Measurements from ENCODE around the gene FNDC3A.
"Not testable (repeated sequence)": the region's sequence is repeated elsewhere in the genome, so short reads cannot be mapped to it uniquely, and the experiment has no call there.

FNDC3A gene

DNA sequence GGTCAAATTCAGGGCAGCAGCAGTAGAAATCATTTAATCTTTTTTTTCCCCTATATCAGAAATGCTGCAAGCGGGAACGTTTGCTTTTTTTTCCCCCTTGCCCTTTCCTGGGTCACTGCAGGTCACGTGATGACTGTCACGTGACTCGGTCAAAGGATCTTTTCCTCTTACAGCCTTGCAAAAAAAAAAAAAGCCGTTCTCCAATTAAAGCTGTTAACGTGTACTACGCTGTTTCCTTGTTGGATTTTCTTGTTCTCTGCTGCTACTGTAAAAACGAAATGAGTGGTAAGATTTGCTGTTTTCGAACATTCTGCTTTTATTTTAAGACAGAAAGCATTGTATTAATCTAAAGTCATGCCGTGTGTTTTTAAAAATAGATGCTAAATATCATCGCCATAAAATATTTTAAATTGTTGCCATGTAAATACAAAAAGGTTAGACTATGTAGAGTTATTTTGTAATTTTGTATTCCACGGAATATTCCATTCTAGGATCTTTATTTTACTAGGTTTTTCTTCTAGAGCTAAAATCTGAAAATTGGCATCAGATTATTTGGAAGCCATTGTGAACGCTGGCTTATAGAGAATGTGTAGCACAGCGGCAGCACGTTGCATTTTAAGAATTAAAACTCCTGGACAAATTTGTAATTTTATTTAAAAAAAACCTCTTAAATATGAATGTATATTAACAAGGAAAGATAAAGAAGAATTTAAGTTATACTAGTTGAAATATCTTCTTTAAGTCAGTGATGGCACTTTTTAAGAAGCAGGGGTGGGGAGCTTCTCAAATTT, 134.6 kb downstream of the FNDC3A start:
- Mint-ChIP-seq H3K27ac (peak overlapping the region; percentile 93), H3K9me3 (no peaks in the 10 kb centered on the region), H3K4me1 (ENCODE audit: low read depth) (peaks cover 46% of the 10 kb centered on the region), H3K4me3 (peak overlapping the region; percentile 88), H3K27me3 (no peaks in the 10 kb centered on the region), H3K36me3 (ENCODE audit: low read depth) (peaks cover 21% of the 10 kb centered on the region)
- DNase-seq = peak; percentile 67

DNA sequence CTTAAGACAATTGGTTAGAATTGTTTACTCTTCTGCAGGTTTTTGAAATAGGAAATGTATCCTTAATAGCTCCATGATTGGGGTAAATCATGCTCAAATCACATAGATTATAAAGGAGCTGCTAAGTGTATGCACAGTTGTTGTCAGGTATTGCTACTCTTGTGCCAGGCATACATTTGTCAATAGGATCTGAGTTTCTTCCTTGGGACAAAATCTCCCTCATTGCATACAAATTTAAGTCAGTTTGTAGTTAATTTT, 135.1 kb downstream of the FNDC3A start:
- no peak for DNase-seq
- no peaks in the 10 kb centered on the region for H3K27me3 Mint-ChIP-seq
- peaks cover 26% of the 10 kb centered on the region for H3K36me3 Mint-ChIP-seq (ENCODE audit: low read depth)
- H3K4me3 Mint-ChIP-seq = peak overlapping the region; percentile 88
- peak overlapping the region; percentile 80 for H3K27ac Mint-ChIP-seq
- H3K4me1 Mint-ChIP-seq (ENCODE audit: low read depth) = peaks cover 52% of the 10 kb centered on the region
- H3K9me3 Mint-ChIP-seq = no peaks in the 10 kb centered on the region

DNA sequence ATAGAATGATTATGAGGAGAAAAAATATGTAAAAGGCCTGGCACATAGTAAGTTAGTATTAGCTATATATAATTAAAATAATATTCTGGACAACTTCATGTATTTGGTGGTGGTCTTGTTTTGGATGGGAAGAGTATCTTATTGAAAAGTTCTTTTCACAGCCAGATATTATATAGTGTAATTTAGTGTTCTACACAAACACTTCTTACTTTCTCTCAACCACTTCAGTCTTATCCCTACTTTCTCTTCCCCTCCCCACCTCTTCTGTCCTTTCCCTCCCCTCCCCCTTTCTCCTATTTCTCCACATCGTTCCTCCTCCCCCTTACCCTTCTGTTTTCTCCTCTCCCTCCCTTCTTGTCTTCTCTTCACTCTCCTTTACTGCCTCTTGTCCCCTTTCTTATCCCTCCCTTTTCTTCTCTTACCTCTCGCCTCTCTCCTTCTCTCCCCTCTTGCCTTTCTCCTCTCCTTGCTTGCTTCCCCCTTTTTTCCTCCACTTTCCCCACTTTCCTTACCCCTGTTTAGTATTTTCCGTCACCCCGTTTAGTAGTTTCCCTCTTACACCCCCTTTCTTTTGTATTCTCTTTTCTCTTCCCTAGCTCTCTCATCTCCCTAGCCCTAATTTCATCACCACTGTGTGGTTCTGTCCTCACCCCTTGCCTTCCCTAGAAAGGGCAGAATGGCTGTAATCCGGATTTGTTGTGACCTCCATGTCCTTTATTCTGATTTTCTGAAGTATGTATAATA, 137.2 kb downstream of the FNDC3A start:
- no peaks in the 10 kb centered on the region for H3K27me3 Mint-ChIP-seq
- no peak for DNase-seq
- H3K9me3 Mint-ChIP-seq = no peaks in the 10 kb centered on the region
- peak overlapping the region; percentile 92 for H3K27ac Mint-ChIP-seq
- H3K4me3 Mint-ChIP-seq = peak overlapping the region; percentile 66
- H3K4me1 Mint-ChIP-seq (ENCODE audit: low read depth) = peaks cover 53% of the 10 kb centered on the region
- peaks cover 45% of the 10 kb centered on the region for H3K36me3 Mint-ChIP-seq (ENCODE audit: low read depth)

DNA sequence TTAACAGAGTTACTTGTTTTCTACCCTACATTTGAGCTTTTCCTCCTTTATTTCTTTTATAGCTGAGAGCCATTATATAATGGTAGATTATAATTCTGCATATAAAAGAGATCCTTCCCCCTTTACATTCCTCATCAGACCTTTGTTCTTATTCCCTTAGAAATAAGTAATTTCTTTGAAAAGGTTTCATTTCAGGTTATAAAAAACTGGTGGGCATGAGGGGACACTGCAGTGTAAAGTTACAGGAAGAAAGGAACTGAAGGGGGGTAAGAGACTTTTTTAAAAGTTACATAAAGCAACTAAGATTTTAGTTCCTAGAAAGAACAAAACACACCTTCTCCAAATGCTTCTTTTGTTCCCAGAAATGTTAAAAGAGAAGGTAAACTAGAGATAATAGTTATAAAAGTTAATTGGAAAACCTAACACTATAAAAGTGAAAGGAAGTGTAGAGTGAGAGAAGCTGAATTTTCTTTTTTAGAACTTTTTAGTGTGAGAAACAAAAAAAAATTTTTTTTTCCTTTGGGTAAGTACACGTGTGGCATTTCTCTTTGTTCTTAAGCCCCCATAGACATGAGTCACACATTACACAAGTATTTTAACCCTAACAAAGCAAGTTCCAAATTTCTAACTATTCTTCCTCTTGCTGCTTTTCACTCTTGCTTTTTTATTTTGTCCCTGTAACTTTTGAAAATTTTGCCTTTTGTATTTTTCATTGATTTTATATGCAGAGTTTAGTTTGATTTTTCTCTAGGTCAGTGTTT, 138.0 kb downstream of the FNDC3A start:
- peak overlapping the region; percentile 66 for H3K4me3 Mint-ChIP-seq
- H3K4me1 Mint-ChIP-seq (ENCODE audit: low read depth) = peaks cover 53% of the 10 kb centered on the region
- no peaks in the 10 kb centered on the region for H3K27me3 Mint-ChIP-seq
- H3K36me3 Mint-ChIP-seq (ENCODE audit: low read depth) = peaks cover 53% of the 10 kb centered on the region
- H3K27ac Mint-ChIP-seq = peak overlapping the region; percentile 92
- no peaks in the 10 kb centered on the region for H3K9me3 Mint-ChIP-seq
- no peak for DNase-seq

DNA sequence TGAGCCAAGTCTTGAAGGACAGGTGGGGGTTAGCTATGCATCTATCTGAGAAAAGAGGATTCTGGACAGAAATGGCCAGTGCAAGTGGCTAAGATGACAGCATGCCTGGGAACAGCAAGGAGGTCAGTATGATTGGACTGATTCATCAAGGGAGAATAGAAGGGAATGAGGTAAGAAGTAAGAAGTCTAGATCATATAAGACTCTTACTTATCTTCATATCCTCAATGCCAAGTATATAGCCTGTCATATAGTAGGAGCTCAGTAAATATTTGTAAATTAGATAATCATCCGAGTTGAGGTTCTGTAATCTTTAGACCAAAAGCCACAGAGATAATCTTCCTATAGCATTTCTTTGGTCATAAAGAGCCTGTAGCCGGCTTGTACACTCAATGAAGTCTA, 141.2 kb downstream of the FNDC3A start:
- Mint-ChIP-seq H3K36me3 (ENCODE audit: low read depth) (peaks cover 75% of the 10 kb centered on the region), H3K9me3 (no peaks in the 10 kb centered on the region), H3K27ac (no peak overlapping the region), H3K4me3 (no peak overlapping the region), H3K27me3 (no peaks in the 10 kb centered on the region), H3K4me1 (ENCODE audit: low read depth) (peaks cover 49% of the 10 kb centered on the region)
- DNase-seq = no peak

DNA sequence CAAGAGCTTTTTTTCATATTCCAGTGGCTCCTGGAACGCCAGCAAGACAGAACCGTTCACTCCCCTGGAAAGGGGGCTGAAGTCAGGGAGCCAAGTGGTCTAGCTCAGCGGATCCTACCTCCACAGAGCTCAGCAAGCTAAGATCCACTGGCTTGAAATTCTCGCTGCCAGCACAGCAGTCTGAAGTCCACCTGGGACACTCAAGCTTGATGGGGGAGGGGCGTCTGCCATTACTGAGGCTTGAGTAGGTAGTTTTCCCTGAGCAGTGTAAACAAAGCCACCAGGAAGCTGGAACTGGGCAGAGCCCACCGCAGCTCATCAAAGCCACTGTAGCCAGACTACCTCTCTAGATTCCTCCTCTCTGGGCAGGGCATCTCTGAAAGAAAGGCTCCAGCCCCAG, 142.7 kb downstream of the FNDC3A start:
- H3K4me1 Mint-ChIP-seq (ENCODE audit: low read depth) = peaks cover 44% of the 10 kb centered on the region
- DNase-seq, H3K9me3 Mint-ChIP-seq, H3K27ac Mint-ChIP-seq, H3K4me3 Mint-ChIP-seq, H3K27me3 Mint-ChIP-seq: not testable (repeated sequence)
- H3K36me3 Mint-ChIP-seq (ENCODE audit: low read depth) = peaks cover 87% of the 10 kb centered on the region

DNA sequence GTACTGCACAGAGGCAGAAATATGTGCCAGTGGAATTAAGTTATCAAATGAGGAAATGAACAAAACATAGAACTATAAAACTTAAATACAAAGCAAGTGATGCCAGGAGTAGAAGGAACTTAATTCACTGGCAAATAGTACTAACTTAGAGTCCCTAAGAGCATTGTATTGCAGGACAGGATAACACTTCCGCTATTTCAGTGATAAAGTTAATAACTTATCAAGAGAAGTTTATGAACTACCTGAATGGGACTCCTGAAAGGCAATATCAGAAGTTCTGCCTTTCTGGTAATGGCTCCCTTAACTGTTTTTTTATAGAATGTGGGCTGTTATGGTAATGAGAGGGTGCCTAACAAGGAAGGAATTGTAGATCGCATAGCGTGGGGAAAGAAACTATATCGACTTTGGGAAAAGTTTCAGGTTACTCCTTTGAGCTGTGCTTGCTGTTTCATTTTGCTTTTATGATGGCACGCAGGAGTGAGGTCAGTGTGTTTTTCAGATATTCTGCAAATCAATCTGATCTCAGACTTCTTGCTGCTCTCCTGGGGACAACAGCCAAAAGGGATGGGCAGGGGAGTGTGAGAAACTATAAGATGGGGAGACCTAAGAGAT, 149.1 kb downstream of the FNDC3A start:
- Mint-ChIP-seq H3K27ac (peak overlapping the region; percentile 33), H3K4me3 (no peak overlapping the region)

DNA sequence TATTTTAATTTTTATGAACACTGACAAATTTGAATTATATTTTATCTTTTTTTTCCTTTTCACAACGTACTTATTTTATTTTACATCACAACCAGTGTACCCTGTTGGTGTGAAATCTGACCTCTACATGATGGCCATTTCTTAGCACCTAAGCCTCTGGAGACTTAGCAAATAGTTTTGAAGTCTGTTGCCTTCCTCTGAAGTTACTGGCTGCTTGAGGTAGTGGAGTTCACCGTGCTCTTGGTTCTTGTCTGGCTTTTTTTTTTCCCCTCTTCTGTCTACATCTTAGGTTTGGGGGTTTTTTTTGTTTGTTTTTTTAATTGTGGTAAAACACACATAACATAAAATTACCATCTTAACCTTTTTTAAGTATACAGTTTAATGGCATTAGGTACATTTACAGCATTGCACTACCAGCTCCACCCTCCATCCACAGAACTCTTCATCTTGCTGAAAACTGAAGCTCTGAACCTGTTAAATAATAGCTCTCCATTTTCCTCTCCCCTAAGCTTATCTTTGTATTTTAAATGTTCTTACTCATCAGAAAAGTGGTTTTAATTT, 150.3 kb downstream of the FNDC3A start:
- H3K9me3 Mint-ChIP-seq = peaks cover 3% of the 10 kb centered on the region
- no peak for DNase-seq
- peaks cover 46% of the 10 kb centered on the region for H3K36me3 Mint-ChIP-seq (ENCODE audit: low read depth)
- peaks cover 39% of the 10 kb centered on the region for H3K4me1 Mint-ChIP-seq (ENCODE audit: low read depth)
- H3K4me3 Mint-ChIP-seq = no peak overlapping the region
- no peaks in the 10 kb centered on the region for H3K27me3 Mint-ChIP-seq
- no peak overlapping the region for H3K27ac Mint-ChIP-seq

More for the DNA sequence above, 149.1 kb downstream of the FNDC3A start:
- Mint-ChIP-seq H3K4me1 (ENCODE audit: low read depth) (peaks cover 44% of the 10 kb centered on the region), H3K36me3 (ENCODE audit: low read depth) (peaks cover 48% of the 10 kb centered on the region), H3K9me3 (peaks cover 3% of the 10 kb centered on the region), H3K27me3 (no peaks in the 10 kb centered on the region)
- no peak for DNase-seq

DNA sequence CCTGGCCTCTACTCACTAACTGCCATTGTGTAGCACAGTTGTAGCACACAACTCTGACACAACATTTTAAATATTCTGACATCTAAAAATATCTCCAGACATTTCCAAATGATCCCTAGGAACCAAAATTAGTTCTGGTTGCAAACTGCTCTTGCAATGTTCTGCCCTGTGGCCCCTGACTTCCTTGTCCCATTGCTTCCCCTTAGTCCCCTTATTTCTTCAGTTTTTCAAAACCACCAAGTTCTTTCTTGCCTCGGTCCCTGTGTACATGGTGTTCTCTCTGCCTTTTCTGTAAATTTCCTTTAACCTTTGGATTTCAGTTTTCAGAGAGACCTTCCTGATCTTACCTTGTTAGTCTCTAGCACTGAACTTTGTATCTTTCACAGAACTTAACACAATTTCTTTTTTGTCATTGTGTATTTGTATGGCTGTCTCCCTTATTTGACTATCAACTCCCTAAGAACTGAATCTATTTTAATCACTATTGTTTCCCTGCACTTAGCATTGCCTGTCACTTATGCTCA, 156.8 kb downstream of the FNDC3A start:
- no peak for DNase-seq
- H3K27me3 Mint-ChIP-seq = no peaks in the 10 kb centered on the region
- peak overlapping the region; percentile 65 for H3K27ac Mint-ChIP-seq
- H3K4me1 Mint-ChIP-seq (ENCODE audit: low read depth) = peaks cover 16% of the 10 kb centered on the region
- H3K4me3 Mint-ChIP-seq = no peak overlapping the region
- H3K9me3 Mint-ChIP-seq = no peaks in the 10 kb centered on the region
- peaks cover 68% of the 10 kb centered on the region for H3K36me3 Mint-ChIP-seq (ENCODE audit: low read depth)

DNA sequence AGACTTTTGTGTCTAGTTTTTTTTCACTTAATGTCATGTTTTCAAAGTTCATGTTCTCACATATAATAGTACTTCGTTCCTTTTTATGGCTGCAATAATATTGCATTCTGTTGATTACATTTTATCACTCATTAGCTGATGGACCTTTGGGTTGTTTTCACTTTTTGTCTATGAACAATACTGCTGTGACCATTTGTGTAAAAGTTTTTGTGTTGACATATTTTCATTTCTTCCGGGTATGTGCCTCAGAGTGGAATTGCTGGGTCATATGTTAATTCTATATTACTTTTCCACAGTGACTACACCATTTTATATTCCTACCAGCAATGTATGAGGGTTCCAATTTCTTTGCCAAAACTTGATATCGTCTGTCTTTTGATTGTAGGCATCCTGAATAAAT, 158.6 kb downstream of the FNDC3A start:
- Mint-ChIP-seq H3K36me3 (ENCODE audit: low read depth) (peaks cover 80% of the 10 kb centered on the region), H3K27ac (no peak overlapping the region)
- DNase-seq = no peak

DNA sequence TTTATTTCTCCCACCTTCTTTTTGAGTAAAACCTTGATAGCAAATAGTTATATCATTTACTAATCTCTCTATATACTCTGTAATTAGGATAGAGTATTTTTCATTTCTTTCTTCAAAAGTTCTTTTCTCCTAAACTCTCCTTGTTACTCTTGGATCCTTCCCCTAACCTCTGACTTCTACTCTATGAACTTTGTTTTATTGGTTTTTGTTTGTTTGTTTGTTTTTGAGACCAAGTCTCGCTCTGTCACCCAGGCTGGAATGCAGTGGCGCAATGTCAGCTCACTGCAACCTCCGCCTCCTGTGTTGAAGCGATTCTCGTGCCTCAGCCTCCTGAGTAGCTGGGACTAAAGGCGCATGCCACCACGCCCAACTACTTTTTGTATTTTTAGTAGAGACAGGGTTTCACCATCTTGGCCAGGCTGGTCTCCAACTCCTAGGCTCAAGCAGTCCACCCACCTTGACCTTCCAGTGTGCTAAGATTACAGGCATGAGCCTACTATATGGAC, 161.5 kb downstream of the FNDC3A start:
- not testable (repeated sequence) for H3K4me3 Mint-ChIP-seq, H3K27ac Mint-ChIP-seq, H3K27me3 Mint-ChIP-seq, DNase-seq, H3K9me3 Mint-ChIP-seq
- Mint-ChIP-seq H3K4me1 (ENCODE audit: low read depth) (peaks cover 38% of the 10 kb centered on the region), H3K36me3 (ENCODE audit: low read depth) (peaks cover 88% of the 10 kb centered on the region)

More for the DNA sequence above, 158.6 kb downstream of the FNDC3A start:
- Mint-ChIP-seq H3K27me3 (no peaks in the 10 kb centered on the region), H3K4me1 (ENCODE audit: low read depth) (peaks cover 20% of the 10 kb centered on the region), H3K4me3 (no peak overlapping the region), H3K9me3 (no peaks in the 10 kb centered on the region)

DNA sequence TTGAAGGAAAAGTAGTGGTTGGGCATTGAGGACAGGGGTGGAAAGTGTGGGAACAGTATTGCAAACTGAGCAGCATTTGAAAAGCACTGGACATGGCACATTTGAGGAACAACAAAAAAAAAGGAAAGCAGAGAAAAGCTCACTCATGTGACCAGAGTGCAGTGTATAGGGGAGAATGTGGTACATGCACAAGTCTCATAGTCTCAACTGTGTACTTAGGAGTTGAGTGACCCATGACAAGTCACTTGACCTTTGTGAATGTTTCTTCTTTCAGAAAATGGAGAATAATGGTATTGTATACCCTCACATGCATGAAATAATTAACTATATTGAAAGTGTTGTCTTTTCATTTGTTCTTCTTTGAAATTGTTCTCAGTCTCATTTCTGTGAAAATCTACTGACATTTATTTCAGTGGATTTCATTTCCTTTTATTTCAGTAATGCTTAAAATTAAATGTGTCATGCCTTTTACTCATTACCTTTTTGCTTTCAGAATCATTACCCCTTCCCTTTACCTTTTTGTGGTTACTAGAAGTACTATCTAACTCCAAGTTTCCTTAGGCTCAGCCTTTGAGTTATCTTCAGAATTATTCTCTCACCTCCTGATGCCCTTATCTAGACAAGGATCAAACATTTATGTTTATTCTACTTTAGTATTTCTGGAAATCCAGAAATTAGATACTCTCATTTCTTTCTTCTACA, 165.3 kb downstream of the FNDC3A start:
- Mint-ChIP-seq H3K27me3 (no peaks in the 10 kb centered on the region), H3K4me3 (no peak overlapping the region), H3K4me1 (ENCODE audit: low read depth) (peaks cover 44% of the 10 kb centered on the region), H3K36me3 (ENCODE audit: low read depth) (peaks cover 87% of the 10 kb centered on the region), H3K9me3 (no peaks in the 10 kb centered on the region), H3K27ac (peak overlapping the region; percentile 88)
- DNase-seq = no peak

DNA sequence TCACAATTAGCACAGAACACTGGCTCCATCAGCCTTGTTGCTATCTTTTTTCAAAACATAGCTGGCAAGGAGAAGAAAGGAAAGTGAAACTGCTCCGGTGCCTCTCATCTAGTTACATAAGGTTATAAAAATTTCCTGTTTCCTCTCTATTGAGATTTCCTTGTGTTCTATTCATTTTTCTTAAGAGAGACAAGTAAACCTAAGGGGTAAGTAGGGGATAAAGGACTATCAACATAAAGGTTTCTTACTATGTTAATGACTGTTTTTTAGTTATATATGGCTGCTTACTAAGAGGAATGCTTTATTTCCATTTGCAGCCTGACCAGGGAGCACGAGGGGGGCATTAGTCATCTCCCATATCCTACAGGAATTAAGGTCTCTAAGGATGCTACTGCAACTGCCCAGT, 171.2 kb downstream of the FNDC3A start:
- H3K27ac Mint-ChIP-seq = peak overlapping the region; percentile 48

More for the DNA sequence above, 171.2 kb downstream of the FNDC3A start:
- no peak for DNase-seq
- Mint-ChIP-seq H3K27me3 (no peaks in the 10 kb centered on the region), H3K4me3 (peak overlapping the region; percentile 57), H3K36me3 (ENCODE audit: low read depth) (peaks cover 92% of the 10 kb centered on the region), H3K9me3 (peaks cover 29% of the 10 kb centered on the region), H3K4me1 (ENCODE audit: low read depth) (peaks cover 57% of the 10 kb centered on the region)

Data from activated T-cell treated with anti-CD3 and anti-CD28 coated beads, Interleukin-2, amount 50 U/mL, for 24 hours (primary cell).